IPS-20b (cell line): ENCODE measurements around the gene NOP16.

Source experiments
- H3K27ac ChIP-seq: one replicate; pipeline ENCODE4 v1.5.1; 2013; ENCODE audit warnings: low read length
- H3K27me3 ChIP-seq: 2 replicates; pipeline ENCODE4 v1.6.1; 2013; ENCODE audit warnings: mild to moderate bottlenecking, low read length, inconsistent platforms; ENCODE audit not compliant: insufficient read depth
- H3K36me3 ChIP-seq: 2 replicates; pipeline ENCODE4 v1.6.1; 2013; ENCODE audit warnings: low read depth, mild to moderate bottlenecking, inconsistent platforms, low read length, moderate library complexity; ENCODE audit not compliant: insufficient read depth
- H3K4me1 ChIP-seq: 2 replicates; pipeline ENCODE4 v1.6.1; 2013; ENCODE audit warnings: mild to moderate bottlenecking, control low read depth, inconsistent platforms, low read length, moderate library complexity; ENCODE audit not compliant: insufficient read depth
- H3K4me3 ChIP-seq: 2 replicates; pipeline ENCODE4 v1.5.1; 2013; ENCODE audit warnings: mild to moderate bottlenecking, low read length, inconsistent platforms
- H3K9ac ChIP-seq: 2 replicates; pipeline ENCODE4 v1.6.1; 2013; ENCODE audit warnings: low read depth, mild to moderate bottlenecking, inconsistent platforms, low read length, moderate library complexity
- H3K9me3 ChIP-seq: 2 replicates; pipeline ENCODE4 v1.6.1; 2013; ENCODE audit warnings: mild to moderate bottlenecking, low read depth, low read length, inconsistent platforms; ENCODE audit not compliant: insufficient read depth

NOP16 gene, protein sequence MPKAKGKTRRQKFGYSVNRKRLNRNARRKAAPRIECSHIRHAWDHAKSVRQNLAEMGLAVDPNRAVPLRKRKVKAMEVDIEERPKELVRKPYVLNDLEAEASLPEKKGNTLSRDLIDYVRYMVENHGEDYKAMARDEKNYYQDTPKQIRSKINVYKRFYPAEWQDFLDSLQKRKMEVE

DNA sequence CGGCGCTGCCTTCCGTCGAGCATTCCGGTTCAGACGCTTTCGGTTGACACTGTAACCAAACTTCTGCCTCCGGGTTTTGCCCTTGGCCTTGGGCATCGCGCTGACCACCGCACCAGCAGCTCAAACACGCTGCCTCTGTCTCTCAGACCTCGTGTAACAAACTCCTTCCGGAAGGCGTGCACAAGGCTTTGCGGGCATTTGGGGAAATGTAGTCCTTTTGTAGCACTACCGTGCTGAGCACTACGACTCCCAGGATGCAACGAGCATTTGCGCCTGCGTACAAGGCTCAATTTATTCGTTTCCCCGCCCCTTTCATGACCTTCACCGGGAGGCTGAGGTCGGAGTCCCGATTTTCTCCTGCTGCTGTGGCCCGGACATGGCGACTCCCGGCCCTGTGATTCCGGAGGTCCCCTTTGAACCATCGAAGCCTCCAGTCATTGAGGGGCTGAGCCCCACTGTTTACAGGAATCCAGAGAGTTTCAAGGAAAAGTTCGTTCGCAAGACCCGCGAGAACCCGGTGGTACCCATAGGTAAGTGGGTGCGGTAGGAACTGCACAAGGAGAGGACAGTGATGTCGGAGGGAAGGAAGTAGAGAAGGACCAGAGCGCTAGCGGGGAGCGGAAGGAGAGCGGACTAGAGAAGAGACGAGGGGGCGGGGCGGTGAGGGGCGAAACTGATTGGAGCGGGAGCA is at the start of gene NOP16, which contains the start of gene HIGD2A:
Gene NOP16 (minus strand): TSS at position 155 of the 691 bp plus-strand sequence. CDS start 59 bp downstream, at position 96.
Gene HIGD2A (plus strand): TSS at position 308 of the 691 bp plus-strand sequence. CDS start 69 bp downstream, at position 377.
- peaks cover 5% of the 10 kb centered on the region; the same call in 1 of the 2 replicates for H3K4me1 ChIP-seq
- no peaks in the 10 kb centered on the region for H3K27me3 ChIP-seq
- H3K9ac ChIP-seq, result peak within 1 kb of the TSS; percentile 95
- peaks cover 55% of the 10 kb centered on the region for H3K36me3 ChIP-seq
- H3K9me3 ChIP-seq, result no peaks in the 10 kb centered on the region
- H3K4me3 ChIP-seq, result peak within 1 kb of the TSS; percentile 86
- H3K27ac ChIP-seq, result peak within 1 kb of the TSS; percentile 97

DNA sequence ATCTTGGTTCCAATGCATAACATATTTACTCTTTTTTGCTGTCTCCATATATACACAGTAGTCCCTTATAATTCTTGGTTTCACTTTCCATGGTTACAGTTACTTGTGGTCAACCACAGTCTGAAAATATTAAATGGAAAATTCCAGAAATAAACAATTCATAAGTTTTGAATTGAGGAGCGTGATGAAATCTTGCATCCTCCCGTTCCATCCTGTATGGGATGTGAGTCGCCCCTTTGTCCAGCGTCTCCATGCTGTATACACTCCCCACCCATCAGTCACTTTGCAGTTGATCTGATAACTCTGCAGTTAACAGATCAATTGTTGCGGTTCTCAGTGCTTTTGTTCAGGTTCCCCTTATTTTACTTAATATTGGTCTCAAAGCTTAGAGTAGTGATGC is 48.3 kb upstream of the NOP16 start:
- no peaks in the 10 kb centered on the region for H3K36me3 ChIP-seq
- H3K4me1 ChIP-seq, result 0 out of 2 replicates have a peak, but pooled peaks cover 1% of the 10 kb centered on the region
- no peak overlapping the region for H3K27ac ChIP-seq
- no peaks in the 10 kb centered on the region for H3K9me3 ChIP-seq
- H3K9ac ChIP-seq, result no peak overlapping the region
- H3K27me3 ChIP-seq, result no peaks in the 10 kb centered on the region
- no peak overlapping the region for H3K4me3 ChIP-seq

DNA sequence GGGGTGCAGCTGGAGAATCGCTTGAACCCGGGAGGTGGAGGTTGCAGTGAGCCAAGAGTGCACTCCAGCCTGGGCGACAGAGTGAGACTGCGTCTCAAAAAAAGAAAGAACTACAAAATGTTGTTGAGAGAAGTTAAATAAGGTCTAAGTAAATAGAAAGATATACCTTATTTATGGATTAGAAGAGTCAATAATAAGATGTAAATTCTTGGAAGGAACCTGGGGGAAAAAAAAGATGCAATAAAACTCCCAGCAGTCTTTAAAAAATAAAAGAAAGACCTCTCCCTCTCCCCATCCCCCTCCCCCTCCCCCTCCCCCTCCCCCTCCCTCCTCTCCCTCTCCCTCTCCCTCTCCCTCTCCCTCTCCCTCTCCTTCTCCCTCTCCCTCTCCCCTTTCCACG is 44.3 kb upstream of the NOP16 start:
- no peak overlapping the region for H3K9ac ChIP-seq
- H3K27ac ChIP-seq, result no peak overlapping the region
- no peak overlapping the region for H3K4me3 ChIP-seq
- H3K27me3 ChIP-seq, result no peaks in the 10 kb centered on the region
- no peaks in the 10 kb centered on the region for H3K4me1 ChIP-seq
- no peaks in the 10 kb centered on the region for H3K9me3 ChIP-seq
- H3K36me3 ChIP-seq, result no peaks in the 10 kb centered on the region

DNA sequence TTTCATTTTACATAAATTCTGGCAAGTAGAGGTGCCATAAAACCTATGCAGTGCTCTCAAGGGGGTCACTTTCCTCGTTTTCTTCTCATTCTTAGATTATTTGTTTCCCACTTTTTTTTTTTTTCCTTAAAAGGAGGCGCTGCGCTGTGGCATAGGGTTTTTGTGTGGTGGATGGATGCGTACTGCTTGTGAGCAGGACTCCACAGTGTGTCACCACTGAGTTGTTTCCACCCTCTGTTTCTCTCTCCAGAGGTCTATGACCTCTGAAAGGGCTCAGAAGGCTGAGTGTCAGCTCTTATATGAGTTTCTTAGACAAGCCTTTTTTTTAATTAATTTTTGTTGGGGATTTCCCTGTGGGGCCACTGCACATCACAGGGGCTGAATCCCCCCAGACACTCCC is 41.6 kb upstream of the NOP16 start:
- H3K27ac ChIP-seq, result no peak overlapping the region
- no peaks in the 10 kb centered on the region for H3K27me3 ChIP-seq
- H3K4me1 ChIP-seq, result no peaks in the 10 kb centered on the region
- no peaks in the 10 kb centered on the region for H3K36me3 ChIP-seq
- no peak overlapping the region for H3K4me3 ChIP-seq
- H3K9me3 ChIP-seq, result peaks cover 6% of the 10 kb centered on the region; the same call in 1 of the 2 replicates
- no peak overlapping the region for H3K9ac ChIP-seq

DNA sequence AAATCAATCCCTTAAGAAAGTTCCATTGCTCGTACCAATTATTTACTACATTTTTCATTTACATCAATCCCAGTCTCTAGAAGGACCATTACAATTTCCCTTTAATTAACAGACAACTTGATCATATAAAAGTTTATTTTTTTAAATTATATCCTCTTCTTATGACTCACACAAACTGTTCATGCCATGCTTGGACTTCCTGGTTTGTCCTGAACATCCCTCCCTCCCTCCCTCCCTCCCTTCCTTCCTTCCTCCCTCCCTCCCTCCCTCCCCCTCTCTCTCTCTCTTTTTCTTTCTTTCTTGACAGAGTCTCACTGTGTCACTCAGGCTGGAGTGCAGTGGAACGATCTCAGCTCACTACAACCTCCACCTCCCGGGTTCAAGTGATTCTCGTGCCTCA is 39.6 kb upstream of the NOP16 start:
- Histone ChIP-seq H3K9me3 (peaks cover 6% of the 10 kb centered on the region; the same call in 1 of the 2 replicates), H3K27ac (no peak overlapping the region), H3K4me3 (no peak overlapping the region), H3K36me3 (no peaks in the 10 kb centered on the region), H3K27me3 (no peaks in the 10 kb centered on the region), H3K9ac (no peak overlapping the region), H3K4me1 (no peaks in the 10 kb centered on the region)

DNA sequence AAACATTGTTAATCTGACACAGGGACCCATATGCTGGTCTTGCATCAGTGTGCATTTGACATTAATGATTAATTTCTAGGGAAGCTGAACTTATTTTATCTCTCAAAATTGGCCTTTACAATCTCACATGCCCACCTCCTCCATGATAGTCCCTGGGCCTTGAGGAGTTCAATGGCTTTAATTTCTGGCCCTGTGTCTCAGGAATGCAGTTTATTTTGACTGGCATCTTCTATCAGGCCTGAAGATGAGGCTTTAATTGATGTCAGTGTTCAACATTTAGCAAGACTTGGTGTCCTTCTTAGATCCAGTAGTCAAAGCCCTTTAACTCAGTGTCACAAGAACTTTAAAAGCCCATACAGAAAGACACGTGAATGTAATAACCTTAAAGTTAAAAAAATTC is 38.5 kb upstream of the NOP16 start:
- no peaks in the 10 kb centered on the region for H3K27me3 ChIP-seq
- no peak overlapping the region for H3K9ac ChIP-seq
- no peak overlapping the region for H3K27ac ChIP-seq
- H3K4me3 ChIP-seq, result no peak overlapping the region
- no peaks in the 10 kb centered on the region for H3K36me3 ChIP-seq
- H3K9me3 ChIP-seq, result peaks cover 13% of the 10 kb centered on the region; the same call in 1 of the 2 replicates
- no peaks in the 10 kb centered on the region for H3K4me1 ChIP-seq

DNA sequence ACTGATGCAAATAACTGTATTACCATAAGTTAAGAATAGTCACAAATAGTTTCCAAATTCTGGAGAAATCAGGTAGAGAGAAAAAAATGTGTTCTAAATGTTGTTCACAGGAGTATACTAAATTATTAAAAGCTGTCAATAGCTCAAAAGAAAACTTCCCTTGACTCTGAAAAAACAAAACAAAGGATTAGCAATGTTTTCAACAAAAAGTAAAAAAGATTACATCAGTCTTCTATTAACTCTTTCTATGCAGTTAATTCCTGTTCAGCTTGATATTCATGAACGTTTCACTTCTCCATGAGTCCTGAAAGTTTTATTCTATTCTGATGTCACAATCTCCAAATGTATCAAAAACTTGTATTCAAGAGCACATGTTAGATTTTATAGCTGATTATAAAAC is 37.4 kb upstream of the NOP16 start:
- Histone ChIP-seq H3K9me3 (peaks cover 22% of the 10 kb centered on the region), H3K27ac (no peak overlapping the region), H3K4me3 (no peak overlapping the region), H3K27me3 (no peaks in the 10 kb centered on the region), H3K36me3 (no peaks in the 10 kb centered on the region), H3K4me1 (no peaks in the 10 kb centered on the region), H3K9ac (no peak overlapping the region)

DNA sequence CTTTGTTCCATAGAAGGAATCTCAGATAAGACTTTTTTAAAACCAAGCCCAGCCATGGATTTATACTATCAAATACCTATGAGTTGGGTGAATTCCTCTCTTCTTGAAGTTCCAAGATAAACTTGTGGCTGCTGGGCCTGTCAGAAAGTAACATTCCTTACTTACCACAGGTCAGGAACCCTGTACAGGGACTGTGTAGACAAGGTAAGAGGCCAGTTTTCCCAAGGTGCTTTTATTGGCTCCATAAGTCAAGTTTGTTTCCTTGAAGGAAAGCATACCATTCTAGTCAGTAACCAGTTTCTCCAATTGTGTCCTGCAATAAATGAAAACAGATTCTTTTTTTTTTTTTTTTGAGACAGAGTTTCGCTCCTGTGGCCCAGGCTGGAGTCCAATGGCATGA is 36.7 kb upstream of the NOP16 start:
- Histone ChIP-seq H3K27ac (no peak overlapping the region), H3K9ac (no peak overlapping the region), H3K4me3 (no peak overlapping the region), H3K36me3 (no peaks in the 10 kb centered on the region), H3K9me3 (peaks cover 29% of the 10 kb centered on the region), H3K27me3 (no peaks in the 10 kb centered on the region), H3K4me1 (no peaks in the 10 kb centered on the region)

DNA sequence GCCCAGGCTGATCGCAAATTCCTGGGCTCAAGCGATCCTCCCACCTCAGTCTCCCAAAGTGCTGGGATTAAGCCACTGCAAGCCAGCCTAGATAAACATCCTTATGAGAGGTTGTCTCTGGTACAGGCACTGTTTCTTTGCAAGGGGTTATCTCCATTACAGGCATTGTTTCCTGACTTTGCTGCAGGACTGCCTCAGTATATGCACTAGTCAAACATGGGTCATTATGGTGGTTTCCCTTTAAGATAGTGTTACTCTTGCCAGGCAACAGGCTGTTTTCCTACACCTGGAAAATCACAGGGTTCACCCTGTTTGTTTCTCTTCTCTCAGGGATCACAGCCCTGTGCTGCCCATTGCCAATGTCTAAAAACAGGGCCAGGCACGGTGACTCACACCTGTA is 35.8 kb upstream of the NOP16 start:
- no peak overlapping the region for H3K9ac ChIP-seq
- peaks cover 30% of the 10 kb centered on the region for H3K9me3 ChIP-seq
- no peaks in the 10 kb centered on the region for H3K36me3 ChIP-seq
- H3K27me3 ChIP-seq, result no peaks in the 10 kb centered on the region
- no peak overlapping the region for H3K4me3 ChIP-seq
- H3K4me1 ChIP-seq, result no peaks in the 10 kb centered on the region
- no peak overlapping the region for H3K27ac ChIP-seq

DNA sequence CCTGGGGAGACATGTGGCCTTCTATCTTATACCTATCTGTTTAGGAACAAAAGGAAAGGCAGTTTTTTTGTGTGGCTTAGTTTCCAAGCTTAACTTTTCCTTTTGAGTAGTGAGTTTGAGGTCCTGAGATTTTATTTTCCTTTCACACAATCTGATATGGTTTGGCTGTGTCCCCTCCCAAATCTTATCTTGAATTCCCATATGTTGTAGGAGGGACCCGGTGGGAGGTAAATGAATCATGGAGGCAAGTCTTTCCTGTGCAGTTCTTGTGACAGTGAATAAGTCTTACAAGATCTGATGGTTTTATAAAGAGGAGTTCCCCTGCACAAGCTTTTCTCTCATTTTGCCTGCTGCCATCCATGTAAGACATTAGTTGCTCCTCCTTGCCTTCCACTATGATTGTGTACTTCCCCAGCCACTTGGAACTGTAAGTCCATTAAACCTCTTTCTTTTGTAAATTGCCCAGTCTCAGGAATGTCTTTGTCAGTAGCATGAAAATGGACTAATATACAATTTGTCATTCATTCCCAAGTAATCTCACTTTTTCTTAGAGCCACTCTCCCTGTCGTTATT is 32.7 kb upstream of the NOP16 start:
- H3K27ac ChIP-seq, result no peak overlapping the region
- H3K4me1 ChIP-seq, result no peaks in the 10 kb centered on the region
- peaks cover 19% of the 10 kb centered on the region for H3K27me3 ChIP-seq
- H3K36me3 ChIP-seq, result no peaks in the 10 kb centered on the region
- H3K4me3 ChIP-seq, result no peak overlapping the region
- H3K9me3 ChIP-seq, result peaks cover 30% of the 10 kb centered on the region
- H3K9ac ChIP-seq, result no peak overlapping the region

DNA sequence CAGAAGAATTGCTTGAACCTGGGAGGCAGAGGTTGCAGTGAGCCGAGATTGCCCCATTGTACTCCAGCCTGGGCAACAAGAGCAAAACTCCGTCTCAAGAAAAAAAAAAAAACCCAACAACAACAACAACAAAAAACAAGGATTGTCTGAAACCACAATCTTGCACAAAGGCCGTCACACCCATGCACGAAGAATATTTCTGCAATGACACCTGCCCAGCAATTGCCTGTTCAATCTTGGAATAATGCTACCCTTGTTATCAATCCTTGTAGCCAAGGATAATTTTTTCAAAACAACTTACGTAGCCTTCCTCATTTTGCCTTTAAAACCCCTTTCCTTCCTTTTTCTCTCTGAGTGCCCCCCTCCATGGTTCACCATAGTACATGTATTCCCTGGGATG is 31.7 kb upstream of the NOP16 start:
- Histone ChIP-seq H3K27me3 (peaks cover 29% of the 10 kb centered on the region), H3K4me1 (no peaks in the 10 kb centered on the region), H3K36me3 (no peaks in the 10 kb centered on the region), H3K4me3 (no peak overlapping the region), H3K27ac (no peak overlapping the region), H3K9ac (no peak overlapping the region), H3K9me3 (peaks cover 23% of the 10 kb centered on the region)

DNA sequence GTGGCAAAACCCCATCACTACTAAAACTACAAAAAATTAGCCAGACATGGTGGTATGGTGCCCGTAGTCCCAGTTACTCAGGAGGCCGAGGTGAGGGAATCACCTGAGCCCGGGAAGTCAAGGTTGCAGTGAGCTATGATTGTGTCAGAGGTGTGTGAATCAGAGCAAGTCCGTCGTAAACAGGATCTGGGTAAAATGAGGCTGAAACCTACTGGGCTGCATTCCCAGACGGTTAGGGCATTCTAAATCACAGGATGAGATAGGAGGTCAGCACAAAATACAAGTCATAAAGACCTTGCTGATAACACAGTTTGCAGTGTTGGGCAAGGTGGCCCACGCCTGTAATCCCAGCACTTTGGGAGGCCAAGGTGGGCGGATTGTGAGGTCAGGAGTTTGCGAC is 29.9 kb upstream of the NOP16 start:
- H3K9me3 ChIP-seq, result peaks cover 23% of the 10 kb centered on the region
- no peaks in the 10 kb centered on the region for H3K4me1 ChIP-seq
- peaks cover 30% of the 10 kb centered on the region for H3K27me3 ChIP-seq
- H3K27ac ChIP-seq, result no peak overlapping the region
- H3K4me3 ChIP-seq, result no peak overlapping the region
- H3K9ac ChIP-seq, result no peak overlapping the region
- no peaks in the 10 kb centered on the region for H3K36me3 ChIP-seq
